H1 (cell line): ENCODE data around the gene PTPRJ. TPM values are rescaled to one million over a fixed set of nuclear protein-coding genes. Genes with fewer than 3 reads are reported as not detected.

ENCODE experiments used
- polyA plus RNA-seq, 7 experiments: library from polyadenylated mRNA; depleted of rRNA in 3 of 7; stranded (reverse) in 5 of 7; unstranded in 2 of 7; fragments of >200 nt in 5 of 7; fragments of 200-250 nt in 2 of 7; gene quantifications; 1 replicate in 5 of 7; 2 replicates in 1 of 7; 4 replicates in 1 of 7; pipeline versions ENCODE4 v1.2.1 to v1.2.3, GENCODE V29; 2011 to 2013; ENCODE audit warnings: missing spikeins in 2 of 7, mixed read lengths in 2 of 7
- total RNA-seq: library from RNA; stranded (reverse); fragmentation: NEBNext Ultra II Directional; extraction: Animal tissue kit (Norgen Biotek cat#: 25700); gene quantifications from 2 replicates; pipeline ENCODE4 v1.2.1, GENCODE V29; 2021
- TF ChIP-seq, protein P1 (sequence below): fragments of 300-600 bp; sonication (generic); IDR thresholded peaks from 2 replicates; pipeline ENCODE4 v1.7.1; 2012; ENCODE audit warnings: low read length, moderate library complexity, mild to moderate bottlenecking, inconsistent platforms; ENCODE audit not compliant: insufficient replicate concordance

Gene PTPRJ
- total and polyA plus RNA-seq, 2 of the 8 experiments (the other 6 are each of a cell fraction or from before 2014, with no cell fraction given), result 4.4 to 22.6 TPM

DNA sequence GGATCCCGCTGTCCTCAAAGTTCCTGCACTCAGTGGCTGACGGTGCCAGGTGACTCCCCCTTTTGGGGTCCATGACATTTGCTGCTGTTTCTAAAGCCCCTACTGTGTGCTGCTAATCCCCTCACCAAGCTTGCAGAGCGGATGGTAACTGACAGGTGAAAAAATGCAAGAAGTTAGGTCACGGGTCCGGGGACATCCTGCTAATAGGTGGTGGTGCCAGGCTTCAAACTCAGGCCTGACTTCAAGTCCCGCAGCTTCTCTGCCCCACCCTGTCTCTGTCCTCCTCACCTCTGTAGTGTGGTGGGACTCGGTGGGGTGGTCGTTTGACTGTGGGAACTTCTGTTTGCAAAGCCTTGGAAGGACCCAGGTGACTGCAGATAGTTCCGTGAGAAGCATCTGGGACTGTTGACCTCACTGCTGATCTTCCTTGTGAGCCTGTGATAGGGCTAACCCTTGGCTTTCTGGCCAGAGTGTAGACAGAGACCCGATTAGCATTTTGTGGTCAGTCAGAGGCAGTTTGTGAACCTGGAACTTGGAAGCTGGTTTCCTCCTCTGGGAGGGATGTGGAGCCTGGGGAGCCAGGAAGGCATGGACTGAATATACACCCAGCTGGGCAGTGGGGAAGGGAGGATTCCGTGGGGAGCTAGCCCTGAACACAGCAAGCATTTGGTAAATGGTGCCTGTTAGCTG, 120.8 kb downstream of the PTPRJ start (continued):
- TF ChIP-seq, protein P1, sequence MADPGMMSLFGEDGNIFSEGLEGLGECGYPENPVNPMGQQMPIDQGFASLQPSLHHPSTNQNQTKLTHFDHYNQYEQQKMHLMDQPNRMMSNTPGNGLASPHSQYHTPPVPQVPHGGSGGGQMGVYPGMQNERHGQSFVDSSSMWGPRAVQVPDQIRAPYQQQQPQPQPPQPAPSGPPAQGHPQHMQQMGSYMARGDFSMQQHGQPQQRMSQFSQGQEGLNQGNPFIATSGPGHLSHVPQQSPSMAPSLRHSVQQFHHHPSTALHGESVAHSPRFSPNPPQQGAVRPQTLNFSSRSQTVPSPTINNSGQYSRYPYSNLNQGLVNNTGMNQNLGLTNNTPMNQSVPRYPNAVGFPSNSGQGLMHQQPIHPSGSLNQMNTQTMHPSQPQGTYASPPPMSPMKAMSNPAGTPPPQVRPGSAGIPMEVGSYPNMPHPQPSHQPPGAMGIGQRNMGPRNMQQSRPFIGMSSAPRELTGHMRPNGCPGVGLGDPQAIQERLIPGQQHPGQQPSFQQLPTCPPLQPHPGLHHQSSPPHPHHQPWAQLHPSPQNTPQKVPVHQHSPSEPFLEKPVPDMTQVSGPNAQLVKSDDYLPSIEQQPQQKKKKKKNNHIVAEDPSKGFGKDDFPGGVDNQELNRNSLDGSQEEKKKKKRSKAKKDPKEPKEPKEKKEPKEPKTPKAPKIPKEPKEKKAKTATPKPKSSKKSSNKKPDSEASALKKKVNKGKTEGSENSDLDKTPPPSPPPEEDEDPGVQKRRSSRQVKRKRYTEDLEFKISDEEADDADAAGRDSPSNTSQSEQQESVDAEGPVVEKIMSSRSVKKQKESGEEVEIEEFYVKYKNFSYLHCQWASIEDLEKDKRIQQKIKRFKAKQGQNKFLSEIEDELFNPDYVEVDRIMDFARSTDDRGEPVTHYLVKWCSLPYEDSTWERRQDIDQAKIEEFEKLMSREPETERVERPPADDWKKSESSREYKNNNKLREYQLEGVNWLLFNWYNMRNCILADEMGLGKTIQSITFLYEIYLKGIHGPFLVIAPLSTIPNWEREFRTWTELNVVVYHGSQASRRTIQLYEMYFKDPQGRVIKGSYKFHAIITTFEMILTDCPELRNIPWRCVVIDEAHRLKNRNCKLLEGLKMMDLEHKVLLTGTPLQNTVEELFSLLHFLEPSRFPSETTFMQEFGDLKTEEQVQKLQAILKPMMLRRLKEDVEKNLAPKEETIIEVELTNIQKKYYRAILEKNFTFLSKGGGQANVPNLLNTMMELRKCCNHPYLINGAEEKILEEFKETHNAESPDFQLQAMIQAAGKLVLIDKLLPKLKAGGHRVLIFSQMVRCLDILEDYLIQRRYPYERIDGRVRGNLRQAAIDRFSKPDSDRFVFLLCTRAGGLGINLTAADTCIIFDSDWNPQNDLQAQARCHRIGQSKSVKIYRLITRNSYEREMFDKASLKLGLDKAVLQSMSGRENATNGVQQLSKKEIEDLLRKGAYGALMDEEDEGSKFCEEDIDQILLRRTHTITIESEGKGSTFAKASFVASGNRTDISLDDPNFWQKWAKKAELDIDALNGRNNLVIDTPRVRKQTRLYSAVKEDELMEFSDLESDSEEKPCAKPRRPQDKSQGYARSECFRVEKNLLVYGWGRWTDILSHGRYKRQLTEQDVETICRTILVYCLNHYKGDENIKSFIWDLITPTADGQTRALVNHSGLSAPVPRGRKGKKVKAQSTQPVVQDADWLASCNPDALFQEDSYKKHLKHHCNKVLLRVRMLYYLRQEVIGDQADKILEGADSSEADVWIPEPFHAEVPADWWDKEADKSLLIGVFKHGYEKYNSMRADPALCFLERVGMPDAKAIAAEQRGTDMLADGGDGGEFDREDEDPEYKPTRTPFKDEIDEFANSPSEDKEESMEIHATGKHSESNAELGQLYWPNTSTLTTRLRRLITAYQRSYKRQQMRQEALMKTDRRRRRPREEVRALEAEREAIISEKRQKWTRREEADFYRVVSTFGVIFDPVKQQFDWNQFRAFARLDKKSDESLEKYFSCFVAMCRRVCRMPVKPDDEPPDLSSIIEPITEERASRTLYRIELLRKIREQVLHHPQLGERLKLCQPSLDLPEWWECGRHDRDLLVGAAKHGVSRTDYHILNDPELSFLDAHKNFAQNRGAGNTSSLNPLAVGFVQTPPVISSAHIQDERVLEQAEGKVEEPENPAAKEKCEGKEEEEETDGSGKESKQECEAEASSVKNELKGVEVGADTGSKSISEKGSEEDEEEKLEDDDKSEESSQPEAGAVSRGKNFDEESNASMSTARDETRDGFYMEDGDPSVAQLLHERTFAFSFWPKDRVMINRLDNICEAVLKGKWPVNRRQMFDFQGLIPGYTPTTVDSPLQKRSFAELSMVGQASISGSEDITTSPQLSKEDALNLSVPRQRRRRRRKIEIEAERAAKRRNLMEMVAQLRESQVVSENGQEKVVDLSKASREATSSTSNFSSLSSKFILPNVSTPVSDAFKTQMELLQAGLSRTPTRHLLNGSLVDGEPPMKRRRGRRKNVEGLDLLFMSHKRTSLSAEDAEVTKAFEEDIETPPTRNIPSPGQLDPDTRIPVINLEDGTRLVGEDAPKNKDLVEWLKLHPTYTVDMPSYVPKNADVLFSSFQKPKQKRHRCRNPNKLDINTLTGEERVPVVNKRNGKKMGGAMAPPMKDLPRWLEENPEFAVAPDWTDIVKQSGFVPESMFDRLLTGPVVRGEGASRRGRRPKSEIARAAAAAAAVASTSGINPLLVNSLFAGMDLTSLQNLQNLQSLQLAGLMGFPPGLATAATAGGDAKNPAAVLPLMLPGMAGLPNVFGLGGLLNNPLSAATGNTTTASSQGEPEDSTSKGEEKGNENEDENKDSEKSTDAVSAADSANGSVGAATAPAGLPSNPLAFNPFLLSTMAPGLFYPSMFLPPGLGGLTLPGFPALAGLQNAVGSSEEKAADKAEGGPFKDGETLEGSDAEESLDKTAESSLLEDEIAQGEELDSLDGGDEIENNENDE, result no peak
